NCI-H345 treated with DMSO at 0.1 percent for 48 hours (cell line): ENCODE measurements around the gene TMEM120A.
"Not testable (repeated sequence)": the region's sequence is repeated elsewhere in the genome, so short reads cannot be mapped to it uniquely, and the experiment has no call there.

Experiments
- DNase-seq: peaks from one replicate; lab custom pipeline; 2025; ENCODE audit not compliant: unreplicated experiment; lab: John Stamatoyannopoulos, UW

The TMEM120A gene

DNA sequence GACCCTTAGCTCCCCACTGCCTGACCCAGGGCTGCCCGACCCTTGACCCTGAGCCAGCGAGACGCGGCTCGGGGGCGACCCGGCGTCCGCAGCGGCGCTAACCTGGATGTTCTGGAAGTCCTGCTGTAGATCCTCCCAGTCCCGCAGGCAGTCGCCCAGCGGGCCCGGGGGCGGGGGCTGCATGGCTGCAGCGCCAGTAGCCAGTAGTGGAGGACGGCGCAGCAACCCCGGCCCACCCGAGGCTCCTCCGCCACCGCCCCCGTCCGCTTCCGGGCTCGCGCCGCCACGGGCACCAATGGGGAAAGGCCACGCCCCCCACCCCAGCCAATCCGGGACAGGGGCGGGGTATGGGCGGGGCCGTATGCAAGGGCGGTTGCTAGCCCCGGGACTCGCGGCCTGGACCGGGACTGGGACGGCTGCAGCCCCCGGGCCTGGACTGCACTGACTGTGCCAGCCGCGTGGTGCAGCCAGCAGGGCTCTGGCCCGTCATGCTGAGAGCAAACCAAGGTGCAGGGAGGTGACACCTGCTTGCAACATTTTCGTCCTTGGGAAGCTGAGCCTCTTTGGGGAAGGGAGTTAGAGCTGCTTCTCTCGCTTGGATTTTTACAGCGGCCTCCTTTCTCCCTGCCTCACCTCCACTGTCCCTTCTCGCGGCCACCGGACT, at the start of gene TMEM120A:
TMEM120A (minus strand) TSS at position 208 of the 664 bp plus-strand sequence; CDS start at position 183, 25 bp downstream.
- peak; percentile 77 for DNase-seq

DNA sequence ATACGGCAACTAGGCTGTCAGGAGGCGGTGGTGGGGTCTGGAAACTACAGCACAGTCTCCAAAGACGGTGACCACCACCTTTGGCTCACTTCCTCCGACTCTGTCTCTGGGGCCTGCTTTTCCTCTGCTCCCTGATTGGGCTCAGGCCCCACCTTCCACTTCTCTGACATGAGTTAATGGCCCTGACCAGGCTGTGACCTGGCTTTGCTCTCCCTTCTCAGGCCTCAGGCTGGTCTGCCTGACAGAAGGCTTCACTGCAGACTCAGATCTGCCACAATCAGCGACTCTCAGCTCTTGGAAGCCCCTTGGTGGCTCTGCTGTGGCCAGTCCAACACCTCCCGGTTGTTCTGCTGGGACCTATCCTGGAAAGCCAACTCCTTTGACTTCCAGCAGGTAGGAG, 45.7 kb upstream of the TMEM120A start:
- no peak for DNase-seq

DNA sequence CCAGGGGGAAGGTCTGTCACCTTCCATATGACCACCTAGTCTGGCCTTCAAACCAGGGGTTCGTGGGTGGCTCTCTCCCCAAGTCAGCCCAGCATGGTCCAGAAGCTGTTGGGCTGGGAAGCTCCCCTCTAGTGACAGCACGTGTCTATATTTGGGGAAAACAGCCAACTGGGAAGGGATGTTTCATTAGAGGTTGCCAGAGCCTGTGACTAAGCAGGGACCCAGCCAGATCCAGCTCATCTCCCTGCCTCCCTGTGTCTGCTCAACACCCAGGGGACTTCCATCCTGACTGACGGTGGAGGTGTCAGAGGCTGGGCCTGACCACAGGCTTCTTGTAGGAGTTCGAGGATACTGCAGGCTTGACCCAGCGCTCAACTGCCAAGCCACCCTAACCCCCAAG, 42.9 kb upstream of the TMEM120A start:
- DNase-seq: no peak

DNA sequence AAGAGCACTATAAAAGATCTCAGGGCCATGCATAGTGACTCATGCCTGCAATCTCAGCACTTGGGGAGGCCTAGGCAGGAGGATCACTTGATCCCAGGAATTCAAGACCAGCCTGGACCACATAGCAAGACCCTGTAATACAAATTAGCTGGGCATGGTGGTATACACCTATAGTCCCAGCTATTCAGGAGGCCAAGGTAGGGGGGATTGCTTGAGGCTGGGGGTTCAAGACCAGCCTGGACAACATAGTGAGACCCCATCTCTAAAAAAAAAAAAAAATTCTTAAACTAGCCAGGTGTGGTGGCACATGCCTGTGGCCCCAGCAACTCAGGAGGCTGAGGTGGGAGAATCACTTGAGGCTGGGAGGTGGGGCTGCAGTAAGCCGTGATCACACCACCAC, 37.6 kb upstream of the TMEM120A start:
- DNase-seq: no peak

DNA sequence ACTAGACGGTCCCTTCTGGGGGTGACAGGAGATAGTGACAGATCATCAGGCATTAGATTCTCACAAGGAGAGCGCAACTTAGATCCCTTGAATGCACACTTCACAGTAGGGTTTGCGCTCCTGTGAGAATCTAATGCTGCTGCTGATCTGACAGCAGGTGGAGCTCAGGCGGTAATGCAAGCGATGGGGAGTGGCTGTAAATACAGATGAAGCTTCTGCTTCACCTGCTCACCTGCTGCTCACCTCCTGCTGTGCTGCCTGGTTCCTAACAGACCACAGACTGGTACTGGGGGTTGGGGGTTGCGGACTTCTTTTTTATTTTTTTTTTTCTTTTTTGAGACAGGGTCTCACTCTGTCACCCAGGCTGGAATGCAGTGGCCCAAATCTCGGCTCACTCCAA, 35.3 kb upstream of the TMEM120A start:
- peak; percentile 17 for DNase-seq

DNA sequence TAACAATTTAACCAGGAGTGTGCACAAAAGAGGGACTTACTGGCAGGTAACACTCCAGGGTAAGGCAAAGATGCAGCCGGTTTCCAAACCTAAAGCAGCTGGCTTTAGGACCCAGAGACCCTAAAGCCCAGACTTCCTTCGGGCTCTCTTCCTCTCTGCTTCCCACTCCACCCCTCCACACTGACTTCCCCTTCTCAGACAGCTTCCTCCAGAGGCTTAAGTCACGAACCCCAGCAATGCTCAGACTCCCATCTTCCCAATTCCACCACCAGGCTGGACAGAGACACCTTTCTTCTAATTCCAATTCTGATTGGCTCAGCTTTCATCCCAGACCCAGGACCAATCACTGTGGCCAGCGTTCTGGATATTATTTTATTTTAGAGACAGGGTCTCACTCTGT, 28.6 kb upstream of the TMEM120A start:
- DNase-seq: no peak

DNA sequence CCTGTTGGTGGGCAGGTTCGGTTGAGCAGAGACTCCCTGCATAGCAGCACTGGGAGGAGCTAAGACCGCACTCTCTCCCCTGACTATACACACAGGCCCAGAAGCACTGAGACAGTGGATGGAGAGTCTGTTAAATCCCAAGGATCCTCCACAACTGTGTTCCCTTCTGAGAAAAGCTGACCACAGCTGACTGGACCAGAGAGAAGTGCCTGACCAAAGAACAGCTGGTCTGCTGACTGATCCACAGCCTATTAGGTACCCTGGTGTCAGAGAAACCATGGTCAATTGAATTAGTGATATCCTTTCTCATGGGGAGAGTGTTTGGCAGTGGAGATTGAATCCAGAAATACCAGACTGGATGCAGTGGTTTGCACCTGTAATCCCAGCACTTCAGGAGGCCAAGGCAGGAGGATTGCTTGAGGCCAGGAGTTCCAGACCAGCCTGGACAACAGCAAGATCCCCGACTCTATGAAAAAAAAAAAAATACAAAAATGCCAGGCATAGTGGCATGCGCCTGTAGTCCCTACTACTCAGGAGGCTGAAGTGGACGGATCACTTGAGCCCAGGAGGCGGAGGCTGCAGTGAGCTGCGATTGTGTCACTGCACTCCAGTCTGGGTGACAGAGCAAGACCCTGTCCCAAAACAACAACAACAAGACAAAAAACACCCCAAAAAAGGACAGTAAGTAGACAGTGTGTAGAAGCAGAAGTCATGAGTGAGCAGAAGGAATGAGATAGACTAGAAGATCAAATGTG, 27.8 kb upstream of the TMEM120A start:
- DNase-seq: no peak

DNA sequence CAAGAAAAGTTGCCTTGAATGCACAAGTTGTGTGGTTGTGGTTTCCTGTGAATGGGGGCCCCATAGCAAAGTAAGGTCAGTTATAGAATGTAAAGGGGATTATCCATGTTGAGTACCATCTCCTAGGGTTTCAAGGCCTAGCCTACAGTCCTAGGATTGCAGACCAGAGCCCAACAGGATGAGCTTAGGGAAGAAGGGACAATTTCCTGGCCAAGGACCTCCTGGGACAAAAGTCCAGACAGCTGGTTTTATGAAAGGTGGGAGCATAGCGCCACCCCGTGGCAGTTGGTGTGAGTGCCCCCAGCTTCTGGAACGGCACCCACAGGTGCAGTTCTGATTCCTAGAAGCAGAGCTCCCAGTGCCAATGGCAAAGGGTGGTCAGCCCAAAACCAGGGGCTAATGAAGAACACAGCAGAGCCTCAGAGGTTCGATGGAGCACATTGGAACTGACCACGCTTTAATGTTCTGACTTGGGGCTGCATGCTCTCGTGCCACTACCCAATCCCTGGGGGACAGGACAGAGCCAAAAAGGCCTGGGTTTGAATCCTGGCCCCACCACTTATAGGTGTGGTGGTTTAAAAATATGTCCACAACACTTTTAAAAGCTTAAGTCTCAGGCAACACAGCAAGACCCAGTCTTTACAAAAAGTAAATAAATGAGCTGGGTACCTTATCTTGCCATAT, 25.8 kb upstream of the TMEM120A start:
- DNase-seq: peak; percentile 39

DNA sequence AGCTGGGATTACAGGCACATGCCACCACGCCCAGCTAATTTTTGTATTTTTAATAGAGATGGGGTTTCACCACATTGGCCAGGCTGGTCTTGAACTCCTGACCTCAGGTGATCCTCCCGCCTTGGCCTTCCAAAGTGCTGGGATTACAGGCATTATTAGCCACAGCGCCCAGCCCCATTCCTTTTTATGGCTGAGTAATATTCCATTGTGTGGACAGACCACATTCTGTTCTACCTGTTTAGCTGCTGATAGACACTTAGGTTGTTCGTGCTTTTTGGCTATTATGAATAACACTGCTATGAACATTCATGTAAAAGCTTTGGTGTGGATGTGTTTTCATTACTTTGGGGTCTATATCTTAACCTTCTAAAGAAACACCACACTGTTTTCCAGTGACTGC, 24.1 kb upstream of the TMEM120A start:
- not testable (repeated sequence) for DNase-seq

DNA sequence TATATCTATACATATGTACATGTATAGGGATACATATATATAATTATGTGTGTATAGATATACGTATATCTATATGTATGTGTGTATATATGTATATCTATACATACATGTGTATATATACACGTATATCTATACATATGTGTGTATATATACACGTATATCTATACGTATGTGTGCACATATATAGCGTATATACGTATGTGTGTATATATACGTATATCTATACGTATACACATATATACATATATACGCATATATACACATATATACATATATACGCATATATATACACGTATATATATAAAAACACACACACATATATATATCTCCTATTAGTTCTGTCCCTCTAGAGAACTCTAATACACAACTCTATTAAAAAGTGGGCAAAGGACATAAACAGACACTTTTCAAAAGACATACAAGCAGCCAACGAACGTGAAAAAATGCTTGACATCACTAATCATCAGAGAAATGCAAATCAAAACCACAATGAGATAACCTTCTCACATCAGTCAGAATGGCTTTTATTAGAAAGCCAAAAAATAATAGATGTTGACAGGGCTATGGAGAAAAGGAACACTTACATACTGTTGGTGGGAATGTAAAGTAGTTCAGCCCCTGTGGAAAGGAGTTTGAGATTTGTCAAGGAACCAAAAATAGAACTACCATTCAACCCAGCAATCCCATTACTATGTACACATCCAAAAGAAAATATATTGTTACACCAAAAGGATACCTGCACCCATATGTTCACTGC, 22.0 kb upstream of the TMEM120A start:
- no peak for DNase-seq

DNA sequence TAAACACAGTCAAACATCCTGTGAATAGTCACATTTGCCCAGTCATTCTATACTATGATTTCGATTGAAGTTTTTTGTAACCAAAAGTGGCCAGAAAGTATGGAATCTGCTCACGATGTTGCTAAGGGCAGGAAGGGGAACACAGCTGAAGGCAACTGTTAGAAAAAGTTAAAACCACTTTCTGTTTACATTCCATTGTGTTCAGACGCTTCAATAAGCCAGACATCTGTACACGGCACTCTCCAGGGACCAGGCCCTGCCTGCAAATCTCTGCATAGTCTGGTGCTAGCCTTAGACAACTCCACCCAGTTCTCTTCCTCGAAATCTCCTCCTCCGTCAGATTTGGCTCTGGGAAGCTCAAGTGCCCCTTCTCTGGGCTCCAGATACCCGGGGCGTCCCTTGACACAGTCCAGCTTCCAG, 17.1 kb upstream of the TMEM120A start:
- no peak for DNase-seq

DNA sequence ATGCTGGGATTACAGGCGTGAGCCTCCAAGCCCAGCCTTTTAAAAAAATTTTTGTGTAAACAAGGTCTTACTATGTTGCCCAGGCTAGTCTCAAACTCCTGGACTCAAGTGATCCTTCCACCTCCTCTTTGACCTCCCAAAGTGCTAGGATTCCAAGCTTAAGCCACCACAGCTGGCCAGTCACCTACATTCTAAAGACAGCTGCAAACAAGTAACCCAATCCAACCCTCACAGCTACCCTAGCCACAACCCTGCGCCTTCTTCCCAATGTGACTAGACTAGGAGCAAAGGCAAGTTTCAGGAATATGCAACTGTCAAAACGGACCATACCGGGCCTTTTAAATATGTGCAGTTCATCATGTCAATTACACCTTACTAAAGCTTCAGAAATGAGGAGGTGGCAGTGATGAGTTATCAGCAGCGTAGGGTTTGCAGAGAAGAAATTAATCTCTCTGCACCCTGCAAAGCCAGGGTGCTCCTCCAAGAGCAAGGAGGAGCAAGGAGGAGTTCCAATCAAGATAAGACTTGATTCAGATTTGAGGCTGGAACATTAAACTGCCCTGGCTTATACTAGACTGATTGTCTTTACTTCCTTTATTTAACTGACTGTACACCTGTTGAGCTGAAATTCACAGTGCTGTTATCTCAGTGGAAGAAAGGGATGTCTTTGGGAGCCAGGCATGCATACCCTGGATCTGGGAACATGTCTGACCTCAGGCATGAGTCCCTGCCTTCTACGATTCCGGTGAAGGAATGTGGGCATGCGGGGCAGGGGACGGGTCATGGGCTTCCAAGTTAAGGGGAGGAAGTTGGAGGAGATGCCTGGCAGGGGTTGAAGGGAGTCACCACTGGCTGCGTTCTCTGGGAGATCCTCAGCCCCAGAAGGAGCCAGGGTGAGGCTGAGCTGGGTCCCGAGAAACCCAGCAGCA, 15.5 kb upstream of the TMEM120A start:
- DNase-seq: no peak

DNA sequence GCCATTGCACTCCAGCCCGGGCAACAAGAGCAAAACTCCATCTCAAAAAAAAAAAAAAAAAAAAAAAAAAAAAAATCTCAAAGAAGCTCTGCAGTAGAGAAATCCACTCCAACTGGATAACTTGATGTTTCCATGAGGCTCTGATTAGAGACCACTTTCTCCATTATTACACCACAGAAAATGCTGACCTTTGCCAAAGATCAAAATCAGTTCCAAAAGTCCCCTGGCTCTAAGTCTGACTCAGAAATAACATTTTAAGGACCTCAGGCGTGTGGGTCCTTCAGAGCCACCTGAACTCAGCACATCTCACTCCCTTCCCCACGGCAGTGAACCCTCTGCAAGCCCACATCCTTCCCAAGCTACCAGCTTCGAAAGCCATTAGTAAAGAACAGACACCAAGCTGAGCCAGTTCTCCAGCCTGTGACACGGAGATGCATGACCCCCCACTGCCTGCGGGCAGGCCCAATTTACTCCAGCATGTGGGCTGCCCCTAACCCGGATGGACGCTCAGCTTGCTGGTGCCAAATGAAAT, 13.8 kb upstream of the TMEM120A start:
- no peak for DNase-seq

DNA sequence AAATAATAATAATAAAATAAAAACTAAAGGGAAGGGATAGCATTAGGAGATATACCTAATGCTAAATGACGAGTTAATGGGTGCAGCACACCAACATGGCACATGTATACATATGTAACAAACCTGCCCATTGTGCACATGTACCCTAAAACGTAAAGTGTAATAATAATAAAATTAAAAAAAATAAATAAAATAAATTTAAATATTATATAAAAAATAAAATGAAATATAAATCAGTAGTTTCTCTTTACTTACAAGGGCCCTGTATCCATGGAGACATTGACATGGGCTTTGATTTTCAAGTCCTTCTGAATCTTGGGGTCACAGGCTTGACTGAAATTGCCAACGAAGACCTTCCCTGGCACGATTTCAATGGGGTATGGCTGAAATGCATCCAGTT, 10.6 kb upstream of the TMEM120A start:
- DNase-seq: not testable (repeated sequence)

DNA sequence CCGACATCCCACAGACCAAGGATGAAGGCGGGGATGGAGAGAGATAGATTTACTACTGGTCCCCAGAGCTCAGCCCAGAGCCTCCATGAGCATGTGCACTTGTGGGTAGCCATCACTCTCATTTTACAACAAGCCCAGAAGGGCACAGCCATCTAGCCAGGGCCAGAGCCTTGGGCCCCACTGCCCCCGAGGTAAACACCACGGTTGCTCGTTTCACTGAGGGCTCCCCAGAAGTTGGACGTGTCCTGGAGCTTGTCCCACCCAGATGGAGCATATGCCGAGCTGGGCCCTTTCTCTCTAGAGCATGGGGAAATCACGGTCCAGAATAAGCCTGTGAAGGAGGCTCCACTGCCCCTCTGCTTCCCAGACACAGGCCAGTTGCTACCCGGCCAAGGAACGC, 9.0 kb upstream of the TMEM120A start:
- DNase-seq: no peak

DNA sequence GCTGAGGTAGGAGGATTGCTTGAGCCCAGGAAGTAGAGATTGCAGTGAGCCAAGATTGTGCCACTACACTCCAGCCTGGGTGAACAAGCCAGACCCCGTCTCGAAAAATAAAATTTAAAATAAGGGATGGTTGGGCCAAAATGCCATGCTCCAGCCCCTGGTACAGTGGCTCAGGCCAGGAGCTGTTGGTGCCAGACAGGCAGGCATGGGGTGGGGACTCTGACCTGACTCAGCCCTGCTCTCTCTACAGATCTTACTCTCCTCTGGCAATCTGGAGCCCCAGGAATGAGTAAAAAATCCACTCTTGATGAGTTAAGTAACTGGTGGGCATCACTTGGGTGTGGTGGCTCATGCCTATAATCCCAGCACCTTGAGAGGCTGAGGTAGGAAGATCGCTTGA, 8.4 kb upstream of the TMEM120A start:
- no peak for DNase-seq

DNA sequence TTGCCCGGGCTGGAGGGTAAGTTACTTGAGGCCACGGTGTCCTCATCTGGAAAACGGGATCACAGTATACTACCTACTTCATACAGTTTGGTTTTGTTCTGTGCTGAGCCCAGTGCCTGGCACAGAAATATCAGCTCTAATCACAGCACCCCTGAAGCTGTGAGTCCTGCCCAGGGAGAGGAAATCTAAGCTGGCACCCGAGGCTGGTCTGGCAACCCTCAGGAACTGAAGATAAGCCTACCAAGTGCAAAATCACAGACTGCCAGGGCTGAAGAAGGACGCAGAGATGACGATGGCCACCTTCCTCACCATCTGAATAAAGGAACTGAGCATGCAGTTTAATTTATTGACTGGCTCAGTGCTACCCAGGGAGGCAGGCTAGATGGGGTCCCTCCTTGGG, 7.7 kb upstream of the TMEM120A start:
- DNase-seq: no peak

DNA sequence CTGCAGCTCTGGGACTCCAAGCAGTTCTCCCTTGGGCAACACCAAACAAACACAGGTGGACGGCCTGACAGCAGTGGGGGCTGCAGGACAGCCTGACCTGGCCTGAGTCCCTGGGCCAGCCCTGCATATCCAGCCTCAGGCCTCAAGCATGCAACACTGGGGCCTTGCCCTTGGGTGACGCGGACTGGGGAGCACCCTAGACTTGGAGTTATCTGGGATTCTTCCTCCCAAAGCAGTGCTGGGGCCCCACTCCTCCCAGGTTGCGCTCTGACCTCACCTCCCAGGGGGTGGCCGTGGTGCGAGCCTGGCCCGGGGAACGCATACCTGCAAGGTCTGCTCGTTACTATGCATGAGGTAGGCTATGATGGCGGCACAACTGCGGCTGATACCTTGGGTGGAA, 6.2 kb upstream of the TMEM120A start:
- DNase-seq: no peak

DNA sequence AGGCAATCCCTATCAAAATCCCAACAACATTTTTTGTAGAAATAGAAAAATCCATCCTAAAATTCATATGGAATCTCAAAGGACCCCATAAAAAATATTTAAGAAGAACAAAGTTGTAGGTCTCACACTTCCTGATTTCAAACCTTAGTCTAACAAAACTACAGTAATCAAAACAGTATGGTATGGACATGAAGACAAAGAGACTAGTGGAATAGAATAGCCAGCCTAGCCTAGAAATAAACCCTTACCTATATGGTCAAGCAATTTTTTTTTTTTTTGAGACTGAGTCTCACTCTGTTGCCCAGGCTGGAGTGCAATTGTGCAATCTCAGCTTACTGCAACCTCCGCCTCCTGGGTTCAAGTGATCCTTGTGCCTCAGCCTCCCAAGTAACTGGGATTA, 3.6 kb upstream of the TMEM120A start:
- DNase-seq: no peak

DNA sequence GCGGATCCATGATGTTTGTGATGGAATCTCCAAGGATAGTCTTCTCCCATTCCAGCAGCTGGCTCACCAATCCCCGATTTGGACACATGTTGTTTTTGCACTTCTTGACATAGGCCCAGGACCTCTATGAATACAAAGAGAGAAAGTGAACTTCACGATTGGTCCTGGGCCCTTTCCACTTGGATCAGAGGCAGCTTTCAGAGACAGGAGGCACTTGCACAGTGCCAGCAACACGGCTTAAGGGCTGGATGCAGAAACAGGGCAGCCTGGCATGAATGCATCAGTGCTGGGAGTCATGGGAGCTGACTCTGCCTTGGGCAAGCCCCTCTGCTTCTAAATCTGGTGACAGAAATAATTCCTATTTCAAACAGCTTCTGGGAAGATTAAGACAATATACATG, 2.1 kb upstream of the TMEM120A start:
- no peak for DNase-seq
